ENCODE measurements around the gene TET1.
"Not testable (repeated sequence)": the region's sequence is repeated elsewhere in the genome, so short reads cannot be mapped to it uniquely, and the experiment has no call there.

Gene TET1

DNA sequence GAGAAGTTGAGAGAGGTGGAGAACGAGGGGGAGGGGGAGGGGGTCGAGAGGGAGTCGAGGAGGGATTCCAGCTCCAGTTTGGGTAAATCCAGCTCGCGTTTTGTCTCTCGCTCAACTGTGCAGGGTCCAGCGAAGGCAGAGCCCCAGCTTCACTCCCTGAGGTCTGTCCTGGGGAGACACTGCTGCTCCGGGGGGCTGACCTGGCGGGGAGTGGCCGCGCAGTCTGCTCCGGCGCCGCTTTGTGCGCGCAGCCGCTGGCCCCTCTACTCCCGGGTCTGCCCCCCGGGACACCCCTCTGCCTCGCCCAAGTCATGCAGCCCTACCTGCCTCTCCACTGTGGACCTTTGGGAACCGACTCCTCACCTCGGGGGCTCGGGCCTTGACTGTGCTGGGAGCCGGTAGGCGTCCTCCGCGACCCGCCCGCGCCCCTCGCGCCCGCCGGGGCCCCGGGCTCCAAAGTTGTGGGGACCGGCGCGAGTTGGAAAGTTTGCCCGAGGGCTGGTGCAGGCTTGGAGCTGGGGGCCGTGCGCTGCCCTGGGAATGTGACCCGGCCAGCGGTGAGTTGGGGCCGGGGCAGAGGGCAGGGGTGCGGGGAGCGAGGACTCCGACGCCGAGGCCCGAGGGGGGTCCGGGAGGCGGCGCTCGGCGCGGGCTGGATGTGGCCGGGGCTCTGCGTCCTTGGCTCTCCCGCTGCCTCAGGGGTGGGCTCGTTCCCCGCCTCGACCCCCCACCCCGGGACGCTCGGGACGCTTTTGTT, at the start of gene TET1:
Gene TET1, plus strand, starts transcription at position 152 of the 757 bp plus-strand sequence. CDS start 12,002 bp downstream, outside the sequence.
- peak; percentile 30 to 31 for DNase-seq

GRCh38 chr10:68516216-68516615, 43.9 kb upstream of the TET1 start:
- DNase-seq = not testable (repeated sequence)

DNA sequence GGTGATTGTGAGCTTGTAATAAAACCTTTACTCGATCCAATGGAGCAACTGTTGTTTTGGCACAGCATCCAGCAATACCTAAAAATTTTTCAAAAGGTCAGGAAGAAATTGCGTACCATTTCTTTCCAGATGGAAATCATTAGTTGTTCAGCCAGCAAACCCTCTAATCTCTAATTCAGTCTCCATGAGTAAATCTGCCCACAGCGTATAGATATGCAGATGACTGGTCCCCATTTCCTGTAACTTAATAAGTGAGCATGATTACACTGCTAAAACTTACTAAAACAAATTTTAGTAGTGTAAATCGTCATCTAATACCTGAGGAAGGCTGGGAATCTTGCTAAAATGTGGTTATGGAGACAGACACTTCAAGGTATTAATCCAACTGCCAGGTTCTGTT, 43.4 kb upstream of the TET1 start:
- no peak for DNase-seq

DNA sequence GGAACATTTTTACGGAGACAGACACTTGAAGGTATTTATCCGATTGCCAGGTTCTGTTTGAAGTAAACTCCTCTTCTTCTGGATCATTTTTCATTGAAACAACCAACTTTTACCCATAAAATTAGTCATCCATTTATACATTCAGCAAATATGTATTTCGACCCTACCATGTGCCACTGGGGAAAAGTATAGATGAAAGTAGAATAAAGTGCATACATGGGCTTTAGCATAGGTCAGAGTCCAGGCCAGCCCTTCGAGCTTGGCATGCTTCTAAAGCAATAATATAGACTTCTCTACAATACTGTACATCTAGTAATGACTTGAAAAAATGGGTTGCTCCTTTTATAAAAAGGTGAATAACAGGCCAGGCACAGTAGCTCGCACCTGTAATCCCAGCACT, 42.9 kb upstream of the TET1 start:
- no peak for DNase-seq

- DNase-seq = not testable (repeated sequence)
Observed at GRCh38 chr10:68518609-68519008, 41.5 kb upstream of the TET1 start.

DNA sequence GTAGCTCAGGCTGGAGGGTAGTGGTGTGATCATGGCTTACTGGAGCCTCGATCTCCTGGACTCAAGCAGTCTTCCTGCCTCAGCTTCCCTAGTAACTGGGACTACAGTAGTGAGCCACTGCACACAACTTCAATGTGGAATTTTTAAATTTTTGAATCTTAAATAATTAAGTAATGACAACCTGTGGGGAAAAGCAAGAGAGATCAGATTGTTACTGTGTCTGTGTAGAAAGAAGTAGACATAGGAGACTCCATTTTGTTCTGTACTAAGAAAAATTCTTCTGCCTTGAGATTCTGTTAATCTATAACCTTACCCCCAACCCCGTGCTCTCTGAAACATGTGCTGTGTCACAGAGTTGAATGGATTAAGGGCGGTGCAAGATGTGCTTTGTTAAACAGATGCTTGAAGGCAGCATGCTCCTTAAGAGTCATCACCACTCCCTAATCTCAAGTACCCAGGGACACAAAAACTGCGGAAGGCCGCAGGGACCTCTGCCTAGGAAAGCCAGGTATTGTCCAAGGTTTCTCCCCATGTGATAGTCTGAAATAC, 34.6 kb upstream of the TET1 start:
- not testable (repeated sequence) for DNase-seq

GRCh38 chr10:68526634-68527307, 33.4 kb upstream of the TET1 start:
- no peak for DNase-seq

- no peak for DNase-seq
Observed at GRCh38 chr10:68536973-68537372, 23.2 kb upstream of the TET1 start.

GRCh38 chr10:68537796-68538195, 22.3 kb upstream of the TET1 start:
- no peak for DNase-seq

DNA sequence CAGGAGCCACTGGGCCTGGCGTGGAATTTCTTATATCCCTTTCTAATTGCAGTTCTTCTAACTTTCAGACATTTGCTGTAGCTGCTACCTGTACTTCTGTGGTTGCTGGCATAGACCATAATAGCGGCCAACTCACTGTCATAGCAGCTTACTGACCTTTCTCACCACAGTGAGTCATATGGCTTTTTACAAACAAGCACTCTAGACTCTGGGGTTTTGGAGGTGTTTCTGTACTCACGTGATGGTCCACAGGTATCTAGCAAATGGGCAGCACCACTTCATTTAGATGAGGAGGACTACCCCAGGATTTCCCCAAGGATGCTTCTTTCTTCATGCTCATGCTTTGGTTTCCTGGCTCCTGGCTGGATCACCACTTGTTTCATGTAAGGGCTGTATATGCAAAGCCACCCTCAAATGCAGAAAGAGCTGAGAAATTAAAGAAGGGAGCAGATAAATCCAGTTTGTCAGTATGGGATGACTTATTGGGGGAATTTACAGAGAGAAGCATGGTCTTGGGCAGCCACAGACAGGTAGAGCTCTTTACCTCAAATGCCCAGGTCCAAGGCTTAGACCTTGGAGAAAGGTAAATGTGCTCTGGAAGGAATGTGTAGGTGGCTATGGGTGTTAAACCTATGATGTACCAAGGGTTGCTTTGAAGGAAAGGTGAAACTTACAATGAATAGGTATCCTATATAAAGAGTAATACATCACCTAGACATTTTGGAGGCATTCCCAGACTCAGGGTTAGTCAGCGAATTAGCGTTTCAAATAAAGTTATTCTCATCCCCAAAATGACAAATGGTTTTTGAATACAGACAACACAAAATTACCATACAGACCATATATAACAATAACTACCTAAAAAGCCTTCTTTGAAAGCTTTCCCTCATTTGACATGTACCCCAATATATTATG, 16.9 kb upstream of the TET1 start:
- no peak for DNase-seq

DNA sequence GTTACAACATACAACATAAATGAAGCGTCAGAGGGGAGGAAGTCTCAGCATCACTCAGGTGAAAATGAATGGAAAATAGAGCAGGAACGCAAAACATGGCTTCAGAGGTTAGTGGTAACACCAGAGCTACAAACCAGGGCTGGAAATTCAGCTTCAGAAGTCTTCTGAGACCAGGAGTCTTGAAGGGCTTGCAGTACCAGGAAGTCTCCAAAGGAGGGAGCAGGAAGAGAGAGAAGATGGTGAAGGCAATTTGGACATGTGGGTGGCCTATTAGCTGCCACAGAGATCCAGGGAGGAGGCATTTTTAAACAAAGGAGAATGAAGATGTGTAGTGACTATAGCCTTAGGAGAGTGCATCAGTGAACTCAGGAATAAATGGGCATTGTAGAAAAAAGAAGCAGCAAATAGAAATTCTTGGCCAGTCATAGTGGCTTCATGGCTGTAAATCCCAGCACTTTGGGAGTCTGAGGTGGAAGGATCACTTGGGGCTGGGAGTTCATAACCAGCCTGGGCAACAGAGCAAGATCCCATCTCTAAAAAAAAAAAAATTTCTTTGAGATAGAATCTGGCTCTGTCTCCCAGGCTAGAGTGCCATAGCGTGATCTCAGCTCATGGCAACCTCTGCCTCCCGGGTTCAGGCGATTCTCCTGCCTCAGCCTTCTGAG, 9.3 kb upstream of the TET1 start:
- peak; percentile 13 to 48 for DNase-seq

DNA sequence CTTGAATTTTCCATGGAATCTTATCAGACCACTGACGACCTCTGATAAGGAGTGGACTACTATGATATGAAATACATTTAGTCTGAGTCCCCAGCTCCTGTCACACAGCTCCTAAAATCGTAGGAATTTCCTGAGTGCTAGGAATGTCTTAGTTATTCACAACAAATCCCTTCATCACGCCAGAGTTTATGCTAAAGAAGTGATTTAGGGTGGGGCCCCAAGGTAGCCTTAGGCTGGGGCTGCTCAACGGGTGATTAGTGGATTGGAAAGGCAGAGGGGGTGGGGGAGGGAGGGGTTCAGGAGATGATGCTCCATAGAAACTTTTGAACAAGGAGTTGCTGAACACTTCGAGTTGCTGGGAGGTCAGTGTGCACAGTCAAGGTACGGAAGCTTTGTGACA, 7.0 kb upstream of the TET1 start:
- no peak for DNase-seq

DNA sequence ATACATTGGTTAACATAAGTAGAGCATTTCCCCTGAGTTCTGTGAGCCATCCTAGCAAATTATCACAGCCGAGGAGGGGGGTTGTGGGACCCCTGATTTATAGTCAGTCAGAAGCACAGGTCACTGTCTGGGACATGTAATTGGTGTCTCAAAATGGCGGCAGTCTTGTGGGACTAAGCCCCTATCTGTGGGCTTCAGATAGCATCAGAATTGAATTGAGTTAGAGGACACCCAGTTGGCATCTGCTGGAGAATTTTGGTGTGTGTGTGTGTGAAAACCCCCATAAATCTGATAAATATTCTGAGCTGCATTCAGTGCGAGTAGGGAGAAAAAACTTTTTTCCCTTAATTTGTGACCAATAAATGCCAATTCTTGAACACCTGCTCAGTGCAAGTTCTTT, 6.5 kb upstream of the TET1 start:
- DNase-seq = no peak

GRCh38 chr10:68558478-68558877, 1.7 kb upstream of the TET1 start:
- DNase-seq = no peak

DNA sequence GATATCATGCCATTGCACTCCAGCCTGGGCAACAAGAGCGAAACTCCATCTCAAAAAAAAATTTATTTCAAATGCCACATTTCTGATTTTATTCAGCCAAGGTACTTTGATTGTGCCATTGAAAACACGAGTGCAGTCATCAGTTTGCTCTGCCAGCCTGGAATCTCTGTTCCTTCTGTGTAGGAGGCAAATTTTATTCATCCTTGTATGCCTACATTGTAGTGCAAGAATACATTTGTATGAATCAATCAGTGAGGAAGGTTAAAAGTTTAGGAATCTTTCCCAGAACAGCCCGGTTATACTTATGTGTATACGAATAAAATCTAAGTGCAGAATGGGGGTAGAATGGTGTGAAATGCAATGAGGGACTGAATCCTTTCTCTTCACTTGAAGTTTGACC, 886 bp upstream of the TET1 start:
- no peak for DNase-seq

DNA sequence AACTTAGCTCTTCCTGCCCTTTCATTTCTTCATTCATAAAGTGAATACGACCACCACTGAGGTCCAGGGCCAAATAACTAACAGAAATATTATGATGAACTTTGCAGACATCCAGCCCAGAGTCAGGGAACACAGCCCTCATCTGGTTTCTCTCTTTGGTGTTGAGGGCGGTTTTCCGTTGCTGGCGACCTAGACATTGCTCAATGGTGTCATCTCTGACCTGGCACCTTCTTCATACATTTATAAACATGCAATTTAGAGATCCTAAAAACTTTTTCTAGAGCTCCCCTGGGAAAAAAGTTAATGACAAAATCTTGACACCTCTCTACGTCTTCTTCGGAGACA, 324 bp upstream of the TET1 start:
- DNase-seq = peak in 1 of 2 experiments; percentile 10

GRCh38 chr10:68560943-68561864, 1.1 kb downstream of the TET1 start:
- peak in 1 of 2 experiments; percentile 20 for DNase-seq

- no peak for DNase-seq
Observed at GRCh38 chr10:68561865-68562649, 1.9 kb downstream of the TET1 start.

DNA sequence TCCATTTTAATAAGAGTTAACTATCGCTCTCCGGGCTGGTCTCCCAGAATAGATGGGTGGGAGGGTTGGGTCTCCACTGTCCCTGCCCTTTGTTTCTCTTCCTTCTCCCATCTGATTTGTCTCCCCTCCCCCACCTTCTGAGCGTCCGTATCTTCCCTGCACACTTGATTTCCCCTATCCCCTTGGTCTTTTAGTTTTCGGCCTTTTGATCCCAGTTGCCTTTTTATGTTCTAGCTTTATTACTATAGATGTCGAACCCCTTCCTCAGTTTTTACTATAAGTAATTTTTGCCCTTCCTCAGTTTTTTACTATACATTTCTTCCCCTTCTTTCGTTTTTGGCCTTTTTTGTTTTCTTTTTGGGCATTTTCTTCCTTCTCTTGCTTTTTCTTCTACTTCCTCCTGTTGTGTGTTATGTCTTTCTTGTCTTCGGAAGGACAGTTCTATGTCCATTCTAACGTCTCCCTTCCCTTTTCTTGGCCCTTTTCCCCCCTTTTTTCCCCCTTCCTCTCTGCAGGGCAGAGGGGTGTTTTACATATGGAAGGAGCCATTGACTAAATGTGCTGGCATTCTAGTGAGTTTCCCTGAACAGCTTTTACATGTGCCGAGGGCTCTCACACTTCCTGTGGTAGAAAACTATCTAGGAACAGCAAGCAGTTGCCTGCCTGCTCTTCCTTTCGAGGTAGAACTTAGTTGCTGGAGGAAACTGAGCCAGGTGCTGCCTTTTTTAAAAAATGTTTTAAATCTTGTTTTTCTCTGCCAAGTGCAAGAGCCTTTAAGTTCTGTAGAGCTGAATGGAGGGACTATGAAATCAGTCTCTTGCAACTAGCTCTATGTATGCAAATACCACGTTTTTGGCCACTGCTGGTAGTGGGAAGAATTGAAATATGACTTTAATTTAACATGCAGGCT, 2.8 kb downstream of the TET1 start:
- no peak for DNase-seq

DNA sequence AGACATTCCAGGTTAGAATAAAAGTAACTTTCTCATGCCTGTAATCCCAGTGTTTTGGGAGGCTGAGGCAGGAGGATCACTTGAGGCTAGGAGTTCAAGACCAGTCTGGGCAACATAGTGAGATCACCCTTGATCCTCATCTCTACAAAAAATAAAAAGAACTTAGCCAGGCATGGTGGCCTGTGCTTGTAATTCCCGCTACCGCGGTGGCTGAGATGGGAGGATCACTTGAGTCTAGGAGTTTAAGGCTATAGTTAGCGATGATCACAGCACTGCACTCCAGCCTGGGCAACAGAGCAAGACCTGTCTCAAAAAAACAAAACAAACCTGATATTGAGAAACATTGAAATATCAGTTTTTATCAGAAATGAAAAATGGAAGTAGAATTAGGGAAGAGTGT, 4.6 kb downstream of the TET1 start:
- no peak for DNase-seq
